ENCODE results near the gene ADAMTS15. TPM values are rescaled to one million over a fixed set of nuclear protein-coding genes. Genes with fewer than 3 reads are reported as not detected.

ADAMTS15 gene
- total RNA-seq, 1 experiment from 2014 or later, result 0.83 TPM

- no peak for TF ChIP-seq CTCF (IDR thresholded peaks at IDR 0.05; ENCODE audit: unreplicated experiment)
- Mint-ChIP-seq H3K27ac (ENCODE audit: unreplicated experiment) (no peak overlapping the region), H3K27me3 (ENCODE audit: unreplicated experiment) (peaks cover 41% of the 10 kb centered on the region), H3K36me3 (ENCODE audit: insufficient read depth, unreplicated experiment) (no peaks in the 10 kb centered on the region), H3K4me3 (ENCODE audit: low read depth, unreplicated experiment) (no peak overlapping the region), H3K9me3 (ENCODE audit: low read depth, unreplicated experiment) (no peaks in the 10 kb centered on the region), H3K4me1 (ENCODE audit: low read depth, unreplicated experiment) (no peaks in the 10 kb centered on the region)
- DNase-seq, result no peak
- intact Hi-C loops (cut with micrococcal nuclease; ENCODE audit: unreplicated experiment), result no loop called here
- BruUV-seq (replicated peaks), result no TSS peak
- CTCF ChIA-PET, result no interaction called here
Measured at GRCh38 chr11:130442737-130443136, 5.7 kb upstream of the ADAMTS15 start.

- intact Hi-C loops (cut with micrococcal nuclease; ENCODE audit: unreplicated experiment), result no loop called here
- H3K27ac Mint-ChIP-seq (ENCODE audit: unreplicated experiment), result no peak overlapping the region
- peaks cover 11% of the 10 kb centered on the region for H3K27me3 Mint-ChIP-seq (ENCODE audit: unreplicated experiment)
Measured at GRCh38 chr11:130445788-130446187, 2.7 kb upstream of the ADAMTS15 start.

GRCh38 chr11:130448039-130448415 lies 418 bp upstream of the ADAMTS15 start:
- H3K27me3 Mint-ChIP-seq (ENCODE audit: unreplicated experiment), result peaks cover 11% of the 10 kb centered on the region
- peak overlapping the region; percentile 70 for H3K4me3 Mint-ChIP-seq (ENCODE audit: low read depth, unreplicated experiment)
- no peak for DNase-seq
- H3K9me3 Mint-ChIP-seq (ENCODE audit: low read depth, unreplicated experiment), result no peaks in the 10 kb centered on the region
- no peaks in the 10 kb centered on the region for H3K36me3 Mint-ChIP-seq (ENCODE audit: insufficient read depth, unreplicated experiment)
- no TSS peak for BruUV-seq (replicated peaks)
- CTCF ChIA-PET, result interaction anchor here (0.7 to 1.3 kb wide), 3 partner anchors 14 to 379 kb away, joined by 4 to 5 read pairs (median 4); no protein-coding TSS in a partner anchor
- no peak for TF ChIP-seq CTCF (IDR thresholded peaks at IDR 0.05; ENCODE audit: unreplicated experiment)
- H3K27ac Mint-ChIP-seq (ENCODE audit: unreplicated experiment), result no peak overlapping the region
- intact Hi-C loops (cut with micrococcal nuclease; ENCODE audit: unreplicated experiment), result no loop called here
- no peaks in the 10 kb centered on the region for H3K4me1 Mint-ChIP-seq (ENCODE audit: low read depth, unreplicated experiment)

More at GRCh38 chr11:130445788-130446187, 2.7 kb upstream of the ADAMTS15 start:
- H3K4me3 Mint-ChIP-seq (ENCODE audit: low read depth, unreplicated experiment), result no peak overlapping the region
- H3K36me3 Mint-ChIP-seq (ENCODE audit: insufficient read depth, unreplicated experiment), result no peaks in the 10 kb centered on the region
- H3K9me3 Mint-ChIP-seq (ENCODE audit: low read depth, unreplicated experiment), result no peaks in the 10 kb centered on the region
- no peaks in the 10 kb centered on the region for H3K4me1 Mint-ChIP-seq (ENCODE audit: low read depth, unreplicated experiment)
- no peak for TF ChIP-seq CTCF (IDR thresholded peaks at IDR 0.05; ENCODE audit: unreplicated experiment)
- no TSS peak for BruUV-seq (replicated peaks)
- no peak for DNase-seq
- CTCF ChIA-PET, result no interaction called here

- DNase-seq, result no peak
- no TSS peak for BruUV-seq (replicated peaks)
- H3K4me1 Mint-ChIP-seq (ENCODE audit: low read depth, unreplicated experiment), result no peaks in the 10 kb centered on the region
- H3K36me3 Mint-ChIP-seq (ENCODE audit: insufficient read depth, unreplicated experiment), result peaks cover 4% of the 10 kb centered on the region
- no peak overlapping the region for H3K27ac Mint-ChIP-seq (ENCODE audit: unreplicated experiment)
- TF ChIP-seq CTCF (IDR thresholded peaks at IDR 0.05; ENCODE audit: unreplicated experiment), result no peak
- peaks cover 20% of the 10 kb centered on the region for H3K27me3 Mint-ChIP-seq (ENCODE audit: unreplicated experiment)
- intact Hi-C loops (cut with micrococcal nuclease; ENCODE audit: unreplicated experiment), result no loop called here
- peak overlapping the region; percentile 70 for H3K4me3 Mint-ChIP-seq (ENCODE audit: low read depth, unreplicated experiment)
- no peaks in the 10 kb centered on the region for H3K9me3 Mint-ChIP-seq (ENCODE audit: low read depth, unreplicated experiment)
- CTCF ChIA-PET, result no interaction called here
Measured at GRCh38 chr11:130449310-130449990, 1.0 kb downstream of the ADAMTS15 start.

Measured in Calu3 (cell line).